ENCODE results near the gene SYT15B.
"Not testable (repeated sequence)": the region's sequence is repeated elsewhere in the genome, so short reads cannot be mapped to it uniquely, and the experiment has no call there.

Gene SYT15B

GRCh38 chr10:47725740-47726139, 37.7 kb downstream of the SYT15B start:
- not testable (repeated sequence) for DNase-seq (ENCODE audit: low read depth in 3 of 3)

DNA sequence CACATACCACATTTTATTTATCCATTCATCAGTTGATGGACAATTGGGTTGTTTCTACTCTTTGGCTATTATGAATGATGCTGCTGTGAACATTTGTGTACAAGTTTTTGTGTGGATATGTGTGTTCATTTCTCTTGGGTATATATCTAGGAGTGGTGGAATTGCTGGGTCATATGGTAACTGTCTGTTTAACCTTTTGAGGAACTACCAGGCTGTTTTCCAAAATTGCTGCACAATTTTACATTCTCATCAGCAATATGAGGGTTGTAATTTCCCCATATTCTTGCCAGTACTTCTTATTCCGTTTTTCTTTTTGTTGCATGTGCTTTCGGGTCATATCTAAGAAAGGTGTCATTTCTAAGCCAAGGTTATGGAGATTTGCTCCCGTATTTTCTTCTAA, 38.3 kb downstream of the SYT15B start:
- not testable (repeated sequence) for DNase-seq (ENCODE audit: low read depth in 3 of 3)

GRCh38 chr10:47724119-47724518, 39.3 kb downstream of the SYT15B start:
- DNase-seq (ENCODE audit: low read depth in 3 of 3) = not testable (repeated sequence)

GRCh38 chr10:47723362-47723761, 40.0 kb downstream of the SYT15B start:
- not testable (repeated sequence) for DNase-seq (ENCODE audit: low read depth in 3 of 3)

DNA sequence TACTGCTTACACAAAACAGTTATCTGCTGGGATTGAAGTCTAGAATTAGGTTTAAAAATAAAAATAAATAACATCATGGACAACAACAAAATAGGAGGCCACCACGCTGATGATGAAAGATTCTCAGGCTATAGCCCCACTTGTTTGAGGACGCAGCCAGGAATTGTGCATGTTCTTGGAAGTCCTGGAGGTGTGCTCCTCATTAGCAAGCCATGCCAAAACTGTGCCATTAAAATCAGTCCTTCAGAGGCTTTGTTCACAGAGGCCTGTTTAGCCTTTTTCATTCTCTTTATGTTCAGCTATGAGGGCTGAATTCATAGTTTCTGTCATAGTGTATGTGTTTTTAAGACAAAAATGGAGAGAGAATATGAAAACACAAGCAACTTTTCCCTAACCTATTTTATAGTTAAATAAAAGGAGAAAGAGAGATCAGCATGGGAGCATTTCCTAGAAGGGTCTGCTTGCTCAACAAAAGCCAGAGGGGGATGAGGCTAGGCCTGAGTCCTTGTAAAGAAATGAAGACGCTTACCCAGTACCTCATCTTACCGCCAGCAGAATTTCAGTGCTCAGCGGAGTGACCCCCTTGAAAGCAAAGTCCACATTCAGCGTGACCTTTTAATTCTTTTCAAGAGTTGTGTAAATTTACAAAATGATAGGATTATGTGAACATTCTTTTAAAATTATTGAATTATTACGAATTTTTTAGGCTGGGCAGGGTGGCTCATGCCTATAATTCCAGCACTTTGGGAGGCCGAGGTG, 46.2 kb downstream of the SYT15B start:
- DNase-seq (ENCODE audit: low read depth in 3 of 3) = not testable (repeated sequence)

Measured in stimulated activated CD4-positive, alpha-beta T cell treated with anti-CD3 and anti-CD28 coated beads, TNF-alpha, amount 100 ng/mL, for 4 hours (primary cell).